ENCODE results near the gene C11orf58. TPM values are rescaled to one million over a fixed set of nuclear protein-coding genes. Genes with fewer than 3 reads are reported as not detected.

C11orf58 gene
- total and polyA plus RNA-seq, 9 donors = 131 to 175 (median 155) TPM

DNA sequence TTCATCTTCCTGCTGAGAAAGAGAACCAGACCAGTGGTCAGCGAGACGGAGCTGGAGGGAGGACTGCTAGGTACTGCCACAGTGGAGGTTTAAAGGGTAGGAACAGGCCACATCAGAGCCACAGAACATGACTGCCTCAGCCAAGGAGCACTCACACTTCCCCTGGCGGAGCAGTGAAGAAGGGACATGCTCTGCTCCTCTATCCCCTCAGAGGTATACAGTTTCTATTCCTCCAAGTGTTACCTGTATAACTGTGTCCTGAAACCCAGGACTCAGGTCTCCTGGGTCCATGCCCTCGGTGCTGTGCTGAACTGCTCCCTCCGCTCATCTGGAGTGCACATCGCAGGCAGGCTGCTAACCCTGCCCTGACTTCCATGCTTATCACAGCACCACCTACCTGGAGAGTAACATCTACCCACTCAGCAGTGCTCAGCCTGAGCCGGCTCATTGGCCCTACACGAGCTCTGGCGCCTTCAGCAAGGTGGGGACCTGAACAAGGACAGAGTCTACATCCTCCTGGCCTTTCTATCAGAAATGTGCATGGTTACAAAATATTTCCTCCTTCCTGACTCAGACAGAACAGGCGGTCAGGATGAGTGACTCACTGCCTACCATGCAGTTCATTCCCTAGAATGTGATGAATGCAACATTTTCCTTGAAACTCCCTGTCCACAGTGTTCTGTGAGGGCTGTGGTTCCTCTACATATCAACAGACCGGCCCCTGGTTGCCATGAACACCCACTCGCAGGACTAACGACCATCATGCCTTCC is 52.9 kb downstream of the C11orf58 start:
- Histone ChIP-seq H3K27ac (no peak overlapping the region), H3K36me3 (no peaks in the 10 kb centered on the region), H3K4me1 (ENCODE audit: insufficient read depth) (no peaks in the 10 kb centered on the region), H3K27me3 (no peaks in the 10 kb centered on the region), H3K4me3 (no peak overlapping the region), H3K9me3 (no peaks in the 10 kb centered on the region)
- WGBS, 3 donors = 49 to 54% (median 51%) methylated on average over 13 of the region's 13 CpGs
- no peak for TF ChIP-seq POLR2A (IDR thresholded peaks at IDR 0.05)
- TF ChIP-seq, protein P1, sequence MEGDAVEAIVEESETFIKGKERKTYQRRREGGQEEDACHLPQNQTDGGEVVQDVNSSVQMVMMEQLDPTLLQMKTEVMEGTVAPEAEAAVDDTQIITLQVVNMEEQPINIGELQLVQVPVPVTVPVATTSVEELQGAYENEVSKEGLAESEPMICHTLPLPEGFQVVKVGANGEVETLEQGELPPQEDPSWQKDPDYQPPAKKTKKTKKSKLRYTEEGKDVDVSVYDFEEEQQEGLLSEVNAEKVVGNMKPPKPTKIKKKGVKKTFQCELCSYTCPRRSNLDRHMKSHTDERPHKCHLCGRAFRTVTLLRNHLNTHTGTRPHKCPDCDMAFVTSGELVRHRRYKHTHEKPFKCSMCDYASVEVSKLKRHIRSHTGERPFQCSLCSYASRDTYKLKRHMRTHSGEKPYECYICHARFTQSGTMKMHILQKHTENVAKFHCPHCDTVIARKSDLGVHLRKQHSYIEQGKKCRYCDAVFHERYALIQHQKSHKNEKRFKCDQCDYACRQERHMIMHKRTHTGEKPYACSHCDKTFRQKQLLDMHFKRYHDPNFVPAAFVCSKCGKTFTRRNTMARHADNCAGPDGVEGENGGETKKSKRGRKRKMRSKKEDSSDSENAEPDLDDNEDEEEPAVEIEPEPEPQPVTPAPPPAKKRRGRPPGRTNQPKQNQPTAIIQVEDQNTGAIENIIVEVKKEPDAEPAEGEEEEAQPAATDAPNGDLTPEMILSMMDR (IDR thresholded peaks at IDR 0.05) = no peak
- intact Hi-C loops (cut with DNase I) = no loop called here
- DNase-seq = peak in 3 of 5 donors; percentile 27 to 46 (median 44)

- Histone ChIP-seq H3K27ac (no peak overlapping the region), H3K36me3 (no peaks in the 10 kb centered on the region), H3K27me3 (no peaks in the 10 kb centered on the region), H3K4me3 (no peak overlapping the region), H3K9me3 (no peaks in the 10 kb centered on the region), H3K4me1 (ENCODE audit: insufficient read depth) (no peaks in the 10 kb centered on the region)
- intact Hi-C loops (cut with DNase I) = no loop called here
- DNase-seq = no peak
- TF ChIP-seq, protein P1 (IDR thresholded peaks at IDR 0.05) = no peak
- TF ChIP-seq EP300 (IDR thresholded peaks at IDR 0.05) (no peak), POLR2A (IDR thresholded peaks at IDR 0.05) (no peak)
Measured at GRCh38 chr11:16792426-16792825, 54.0 kb downstream of the C11orf58 start.

- DNase-seq = no peak
- Histone ChIP-seq H3K4me3 (no peak overlapping the region), H3K9me3 (no peaks in the 10 kb centered on the region), H3K27ac (no peak overlapping the region), H3K27me3 (no peaks in the 10 kb centered on the region), H3K4me1 (ENCODE audit: insufficient read depth) (no peaks in the 10 kb centered on the region), H3K36me3 (no peaks in the 10 kb centered on the region)
- WGBS, 3 donors = 88 to 92% (median 88%) methylated on average over 3 of the region's 3 CpGs
- intact Hi-C loops (cut with DNase I) = no loop called here
- TF ChIP-seq EP300 (IDR thresholded peaks at IDR 0.05) (no peak), POLR2A (IDR thresholded peaks at IDR 0.05) (no peak)
- TF ChIP-seq, protein P1 (IDR thresholded peaks at IDR 0.05) = no peak
Measured at GRCh38 chr11:16793009-16793408, 54.6 kb downstream of the C11orf58 start.

DNA sequence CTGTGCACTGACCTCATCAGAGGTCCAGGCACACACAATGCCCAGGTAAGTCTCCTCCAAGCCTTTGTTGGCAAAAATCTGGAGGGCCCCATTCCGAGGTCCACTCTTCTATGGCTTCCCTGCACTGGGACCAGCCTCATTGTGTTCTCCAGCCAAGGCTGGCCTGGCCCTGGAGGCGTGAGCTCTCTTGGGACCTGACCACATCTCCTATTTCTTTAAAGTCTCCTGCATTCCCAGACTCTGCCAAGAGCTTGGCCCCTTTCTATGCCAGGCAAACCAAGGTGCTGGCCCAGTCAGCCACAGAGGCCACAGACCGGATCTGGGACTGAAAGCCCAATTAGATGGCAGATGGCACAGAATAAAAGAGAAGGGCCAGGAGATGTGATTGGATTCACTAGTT is 55.1 kb downstream of the C11orf58 start:
- Histone ChIP-seq H3K4me1 (ENCODE audit: insufficient read depth) (no peaks in the 10 kb centered on the region), H3K9me3 (no peaks in the 10 kb centered on the region), H3K36me3 (no peaks in the 10 kb centered on the region), H3K4me3 (no peak overlapping the region), H3K27ac (no peak overlapping the region), H3K27me3 (no peaks in the 10 kb centered on the region)
- no peak for DNase-seq
- 92 to 95% (median 95%) methylated on average over 3 of the region's 3 CpGs for WGBS, 3 donors
- TF ChIP-seq POLR2A (IDR thresholded peaks at IDR 0.05) (no peak), EP300 (IDR thresholded peaks at IDR 0.05) (no peak)
- TF ChIP-seq, protein P1 (IDR thresholded peaks at IDR 0.05) = no peak
- intact Hi-C loops (cut with DNase I) = no loop called here
